HepG2 (cell line): ENCODE measurements around the gene DPH2. TPM values are rescaled to one million over a fixed set of nuclear protein-coding genes. Genes with fewer than 3 reads are reported as not detected.

ENCODE experiments used
- ARNTL ChIP-seq: sonication (generic); formaldehyde crosslinking; IDR thresholded peaks from 2 replicates; pipeline ENCODE4 v1.4.0; 2020; ENCODE audit warnings: mild to moderate bottlenecking, missing genetic modification reagents
- BCL3 ChIP-seq: sonication (generic); formaldehyde crosslinking; IDR thresholded peaks from 2 replicates; pipeline ENCODE4 v1.5.1; 2020; ENCODE audit warnings: mild to moderate bottlenecking, missing genetic modification reagents, moderate library complexity
- CCAR2 ChIP-seq: fragments of 200-400 bp; formaldehyde crosslinking; optimal IDR thresholded peaks from 2 replicates; pipeline ENCODE3; 2018; ENCODE audit warnings: low read depth, mild to moderate bottlenecking, low read length, moderate library complexity
- FOXK1 ChIP-seq: sonication (generic); formaldehyde crosslinking; IDR thresholded peaks from 2 replicates; pipeline ENCODE4 v1.4.0; 2020; ENCODE audit warnings: low read depth, missing genetic modification reagents, borderline replicate concordance
- HHEX ChIP-seq: IDR thresholded peaks from 2 replicates; pipeline ENCODE4 v1.6.1; 2016; ENCODE audit warnings: control low read depth
- HNRNPK ChIP-seq: fragments of 200-400 bp; formaldehyde crosslinking; IDR thresholded peaks from 2 replicates; pipeline ENCODE4 v1.6.1; 2018; ENCODE audit warnings: low read length, low read depth, moderate library complexity, mild to moderate bottlenecking; ENCODE audit not compliant: poor library complexity, severe bottlenecking
- KAT7 ChIP-seq: IDR thresholded peaks from 2 replicates; pipeline ENCODE4 v1.6.1; 2018; ENCODE audit warnings: borderline replicate concordance, missing compliant biosample characterization
- KLF12 ChIP-seq: sonication (generic); formaldehyde crosslinking; IDR thresholded peaks from 2 replicates; pipeline ENCODE4 v1.4.0; 2020; ENCODE audit warnings: missing genetic modification reagents, borderline replicate concordance
- MAX ChIP-seq: IDR thresholded peaks from 2 replicates; pipeline ENCODE4 v1.6.1; 2012; ENCODE audit warnings: inconsistent platforms
- RBAK ChIP-seq: sonication (generic); formaldehyde crosslinking; IDR thresholded peaks from 2 replicates; pipeline ENCODE4 v1.5.1; 2020; ENCODE audit warnings: mild to moderate bottlenecking, missing genetic modification reagents
- SRY ChIP-seq: sonication (generic); formaldehyde crosslinking; IDR thresholded peaks from 2 replicates; pipeline ENCODE4 v1.8.0; 2022; ENCODE audit warnings: mild to moderate bottlenecking, missing genetic modification reagents
- YY1 ChIP-seq: IDR thresholded peaks from 2 replicates; pipeline ENCODE4 v1.6.1; 2011; ENCODE audit warnings: low read length, low read depth, moderate library complexity, mild to moderate bottlenecking; ENCODE audit not compliant: insufficient read depth, insufficient replicate concordance
- ZNF101 ChIP-seq: sonication (generic); formaldehyde crosslinking; IDR thresholded peaks from 2 replicates; pipeline ENCODE4 v1.4.0; 2020; ENCODE audit warnings: mild to moderate bottlenecking, low read depth, missing genetic modification reagents, borderline replicate concordance
- ZNF12 ChIP-seq: sonication (generic); formaldehyde crosslinking; IDR thresholded peaks from 2 replicates; pipeline ENCODE4 v1.5.0; 2020; ENCODE audit warnings: missing genetic modification reagents
- ZNF274 ChIP-seq: sonication (generic); formaldehyde crosslinking; IDR thresholded peaks from 2 replicates; pipeline ENCODE4 v1.5.1; 2020; ENCODE audit warnings: mild to moderate bottlenecking, missing genetic modification reagents
- ZNF605 ChIP-seq: sonication (generic); formaldehyde crosslinking; IDR thresholded peaks from 2 replicates; pipeline ENCODE4 v1.8.0; 2022; ENCODE audit warnings: mild to moderate bottlenecking, missing genetic modification reagents
- ZNF639 ChIP-seq: conservative IDR thresholded peaks from 2 replicates; pipeline ENCODE4 v1.6.1; 2018; ENCODE audit warnings: missing genetic modification reagents
- ZNF652 ChIP-seq: IDR thresholded peaks from 2 replicates; pipeline ENCODE4 v1.6.1; 2016; ENCODE audit warnings: low read depth, borderline replicate concordance
- ZNF713 ChIP-seq: sonication (generic); formaldehyde crosslinking; IDR thresholded peaks from 2 replicates; pipeline ENCODE4 v1.4.0; 2020; ENCODE audit warnings: mild to moderate bottlenecking, missing genetic modification reagents
- ZNF761 ChIP-seq: sonication (generic); formaldehyde crosslinking; conservative IDR thresholded peaks from 2 replicates; pipeline ENCODE4 v1.4.0; 2020; ENCODE audit warnings: mild to moderate bottlenecking, missing genetic modification reagents
- ZNF775 ChIP-seq: sonication (generic); formaldehyde crosslinking; IDR thresholded peaks from 2 replicates; pipeline ENCODE4 v1.4.0; 2020; ENCODE audit warnings: missing genetic modification reagents, mild to moderate bottlenecking, moderate library complexity, borderline replicate concordance
- ZNF83 ChIP-seq: sonication (generic); formaldehyde crosslinking; IDR thresholded peaks from 2 replicates; pipeline ENCODE4 v1.4.0; 2020; ENCODE audit warnings: missing genetic modification reagents, mild to moderate bottlenecking, borderline replicate concordance
- polyA plus RNA-seq, 8 experiments: library from polyadenylated mRNA; depleted of rRNA in 3 of 8; stranded (reverse) in 7 of 8; unstranded in 1 of 8; fragments of >200 nt; fragmentation: Illumina TruSeq in 4 of 8; extraction: Trizol in 4 of 8; gene quantifications; 2 replicates each; pipeline versions ENCODE4 v1.2.1 to v1.2.3, GENCODE V29; 2011 to 2016; ENCODE audit warnings: low read depth in 4 of 8, missing spikeins in 1 of 8, mixed read lengths in 1 of 8; ENCODE audit not compliant: insufficient read depth in 1 of 8
- total RNA-seq, 5 experiments: library from RNA; depleted of rRNA; stranded (reverse); fragments of >200 nt; fragmentation: Illumina TruSeq; extraction: Trizol; gene quantifications; 2 replicates each; pipeline ENCODE4 v1.2.3, GENCODE V29; 2016; ENCODE audit warnings: low read depth in 1 of 5

Gene DPH2
- total and polyA plus RNA-seq, 2 of the 13 experiments (the other 11 are each of a cell fraction or from before 2014, with no cell fraction given), result 32.2 to 38.3 TPM

GRCh38 chr1:43987159-43987902 lies 17.5 kb downstream of the DPH2 start (continued):
- no peak for TF ChIP-seq CCAR2
- TF ChIP-seq BCL3 (CRISPR knock-in tag), result 0 out of 2 replicates have a peak, but pooled peaks have one; percentile 35
- peak; percentile 58; the same call in 1 of the 2 replicates for TF ChIP-seq ARNTL (CRISPR knock-in tag)
- no peak for TF ChIP-seq ZNF12 (CRISPR knock-in tag)
- no peak for TF ChIP-seq ZNF775 (CRISPR knock-in tag)
- TF ChIP-seq MAX, result peak; percentile 29
- no peak for TF ChIP-seq SRY (CRISPR knock-in tag)
- no peak for TF ChIP-seq KAT7 (CRISPR knock-in tag)
- no peak for TF ChIP-seq ZNF761 (CRISPR knock-in tag)
- TF ChIP-seq ZNF713 (CRISPR knock-in tag), result 0 out of 2 replicates have a peak, but pooled peaks have one; percentile 25
- TF ChIP-seq ZNF101, result no peak
- no peak for TF ChIP-seq HHEX
- TF ChIP-seq KLF12, result no peak
- peak; percentile 29; the same call in 1 of the 2 replicates for TF ChIP-seq FOXK1 (CRISPR knock-in tag)
- TF ChIP-seq ZNF83 (CRISPR knock-in tag), result no peak
- no peak for TF ChIP-seq HNRNPK
- 0 out of 2 replicates have a peak, but pooled peaks have one; percentile 34 for TF ChIP-seq ZNF639 (CRISPR knock-in tag)
- TF ChIP-seq RBAK, result no peak
- TF ChIP-seq ZNF274 (CRISPR knock-in tag), result no peak
- no peak for TF ChIP-seq YY1
- peak; percentile 47; the same call in 1 of the 2 replicates for TF ChIP-seq ZNF605 (CRISPR knock-in tag)
- peak; percentile 90 for TF ChIP-seq ZNF652
